Neural cell (in vitro differentiated cells): ENCODE data around the gene CEP128. TPM values are rescaled to one million over a fixed set of nuclear protein-coding genes. Genes with fewer than 3 reads are reported as not detected.

Experiments used
- H2AFZ ChIP-seq: fragments of 200-600, 300-800 bp; sonication (generic), shearing (Covaris generic); 2 replicates; pipeline ENCODE4 v1.6.0; 2014; ENCODE audit warnings: low read depth, mild to moderate bottlenecking, antibody characterized with exemption, low read length, moderate library complexity
- H3F3A ChIP-seq: fragments of 200-600 bp; shearing (Covaris generic); 2 replicates; pipeline ENCODE4 v1.6.1; 2016; ENCODE audit warnings: mild to moderate bottlenecking, moderate library complexity, mixed read lengths, antibody characterized with exemption, low read length; ENCODE audit not compliant: insufficient read depth, poor library complexity, severe bottlenecking
- H3K27ac ChIP-seq: fragments of 200-600, 300-800 bp; sonication (generic), shearing (Covaris generic); 2 replicates; pipeline ENCODE4 v1.5.1; 2014; ENCODE audit warnings: mild to moderate bottlenecking, low read length, moderate library complexity
- H3K27me3 ChIP-seq: fragments of 300-800, 200-600 bp; sonication (generic), shearing (Covaris generic); 2 replicates; pipeline ENCODE4 v1.6.0; 2014; ENCODE audit warnings: mild to moderate bottlenecking, low read depth, low read length, moderate library complexity; ENCODE audit not compliant: insufficient read depth
- H3K36me3 ChIP-seq: fragments of 300-800, 200-600 bp; sonication (generic), shearing (Covaris generic); 2 replicates; pipeline ENCODE4 v1.5.1; 2014; ENCODE audit warnings: mild to moderate bottlenecking, antibody characterized with exemption, low read length, moderate library complexity; ENCODE audit not compliant: insufficient read depth
- H3K4me2 ChIP-seq: fragments of 300-800, 200-600 bp; sonication (generic), shearing (Covaris generic); 2 replicates; pipeline ENCODE4 v1.6.0; 2014; ENCODE audit warnings: mild to moderate bottlenecking, low read length
- H3K4me3 ChIP-seq: fragments of 300-800, 200-600 bp; sonication (generic), shearing (Covaris generic); 2 replicates; pipeline ENCODE4 v1.5.1; 2014; ENCODE audit warnings: mild to moderate bottlenecking, low read length, moderate library complexity
- H3K79me2 ChIP-seq: fragments of 200-600 bp; shearing (Covaris generic); replicated peaks from 2 replicates; pipeline ENCODE4 v1.6.0; 2014; ENCODE audit warnings: mild to moderate bottlenecking, low read length, moderate library complexity; ENCODE audit not compliant: insufficient read depth
- H3K9ac ChIP-seq: fragments of 300-800, 200-600 bp; sonication (generic), shearing (Covaris generic); 2 replicates; pipeline ENCODE4 v1.6.1; 2016; ENCODE audit warnings: mild to moderate bottlenecking, low read length, mixed read lengths
- H3K9me2 ChIP-seq: fragments of 200-600 bp; shearing (Covaris generic); 2 replicates; pipeline ENCODE4 v1.6.1; 2016; ENCODE audit warnings: mild to moderate bottlenecking, low read length, mixed read lengths; ENCODE audit not compliant: insufficient read depth
- H3K9me3 ChIP-seq: fragments of 200-600, 300-800 bp; sonication (generic), shearing (Covaris generic); 2 replicates; pipeline ENCODE4 v1.6.1; 2016; ENCODE audit warnings: mild to moderate bottlenecking, mixed run types, low read length, moderate library complexity, mixed read lengths
- H4K20me1 ChIP-seq: fragments of 200-600 bp; shearing (Covaris generic); 2 replicates; pipeline ENCODE4 v1.6.1; 2016; ENCODE audit warnings: mild to moderate bottlenecking, mixed run types; ENCODE audit not compliant: insufficient read depth
- EP300 ChIP-seq: fragments of 450-650 bp; conservative IDR thresholded peaks from 2 replicates; pipeline ENCODE4 v1.6.1; 2014; ENCODE audit warnings: antibody characterized with exemption, mild to moderate bottlenecking, moderate library complexity; ENCODE audit not compliant: poor library complexity, severe bottlenecking
- EZH2 ChIP-seq: fragments of 200-600, 300-800 bp; shearing (Covaris generic), sonication (generic); IDR thresholded peaks from 2 replicates; pipeline ENCODE4 v1.6.1; 2014; ENCODE audit warnings: antibody characterized with exemption, low read length, borderline replicate concordance, mild to moderate bottlenecking; ENCODE audit not compliant: insufficient read depth, poor library complexity, severe bottlenecking
- MXI1 ChIP-seq: fragments of 450-650 bp; conservative IDR thresholded peaks from 2 replicates; pipeline ENCODE4 v1.6.1; 2014; ENCODE audit warnings: antibody characterized with exemption, mild to moderate bottlenecking; ENCODE audit not compliant: poor library complexity, severe bottlenecking
- POLR2AphosphoS5 ChIP-seq: IDR thresholded peaks from 2 replicates; pipeline ENCODE4 v1.6.1; 2012
- RAD21 ChIP-seq: fragments of 450-650 bp; conservative IDR thresholded peaks from 2 replicates; pipeline ENCODE4 v1.6.1; 2014; ENCODE audit warnings: antibody characterized with exemption, mild to moderate bottlenecking, moderate library complexity
- REST ChIP-seq: IDR thresholded peaks from 2 replicates; pipeline ENCODE4 v1.6.1; 2012; ENCODE audit warnings: borderline replicate concordance
- SMC3 ChIP-seq: fragments of 450-650 bp; conservative IDR thresholded peaks from 2 replicates; pipeline ENCODE4 v1.6.1; 2014; ENCODE audit warnings: antibody characterized with exemption, mild to moderate bottlenecking, moderate library complexity; ENCODE audit not compliant: poor library complexity
- TAF1 ChIP-seq: IDR thresholded peaks from 2 replicates; pipeline ENCODE4 v1.6.1; 2012; ENCODE audit warnings: low read depth
- polyA plus RNA-seq: library from polyadenylated mRNA; depleted of rRNA; stranded (reverse); fragments of >200 nt; gene quantifications from 2 replicates; pipeline ENCODE4 v1.2.3, GENCODE V29; 2014
- TF ChIP-seq, protein P1 (sequence below): fragments of 450-650 bp; IDR thresholded peaks from 2 replicates; pipeline ENCODE4 v1.5.1; 2014; ENCODE audit warnings: antibody characterized with exemption, mild to moderate bottlenecking, moderate library complexity; ENCODE audit not compliant: poor library complexity, severe bottlenecking

The CEP128 gene
- polyA plus RNA-seq, 1 donor from 2014 or later = 5.5 TPM

GRCh38 chr14:80699861-80700260 lies 241.7 kb downstream of the CEP128 start:
- Histone ChIP-seq H3K27me3 (no peaks in the 10 kb centered on the region), H3K9ac (no peak overlapping the region), H3K9me3 (no peaks in the 10 kb centered on the region), H3K79me2 (no peaks in the 10 kb centered on the region), H3K4me2 (no peak overlapping the region), H3K4me3 (no peak overlapping the region), H2AFZ (no peak overlapping the region), H3F3A (no peaks in the 10 kb centered on the region), H3K9me2 (no peaks in the 10 kb centered on the region), H3K27ac (peak overlapping the region; percentile 71), H4K20me1 (no peaks in the 10 kb centered on the region), H3K36me3 (no peaks in the 10 kb centered on the region)
- TF ChIP-seq MXI1 (no peak), POLR2AphosphoS5 (no peak), EP300 (no peak), RAD21 (no peak), REST (no peak), EZH2 (no peak), TAF1 (no peak), SMC3 (no peak)
- TF ChIP-seq, protein P1, sequence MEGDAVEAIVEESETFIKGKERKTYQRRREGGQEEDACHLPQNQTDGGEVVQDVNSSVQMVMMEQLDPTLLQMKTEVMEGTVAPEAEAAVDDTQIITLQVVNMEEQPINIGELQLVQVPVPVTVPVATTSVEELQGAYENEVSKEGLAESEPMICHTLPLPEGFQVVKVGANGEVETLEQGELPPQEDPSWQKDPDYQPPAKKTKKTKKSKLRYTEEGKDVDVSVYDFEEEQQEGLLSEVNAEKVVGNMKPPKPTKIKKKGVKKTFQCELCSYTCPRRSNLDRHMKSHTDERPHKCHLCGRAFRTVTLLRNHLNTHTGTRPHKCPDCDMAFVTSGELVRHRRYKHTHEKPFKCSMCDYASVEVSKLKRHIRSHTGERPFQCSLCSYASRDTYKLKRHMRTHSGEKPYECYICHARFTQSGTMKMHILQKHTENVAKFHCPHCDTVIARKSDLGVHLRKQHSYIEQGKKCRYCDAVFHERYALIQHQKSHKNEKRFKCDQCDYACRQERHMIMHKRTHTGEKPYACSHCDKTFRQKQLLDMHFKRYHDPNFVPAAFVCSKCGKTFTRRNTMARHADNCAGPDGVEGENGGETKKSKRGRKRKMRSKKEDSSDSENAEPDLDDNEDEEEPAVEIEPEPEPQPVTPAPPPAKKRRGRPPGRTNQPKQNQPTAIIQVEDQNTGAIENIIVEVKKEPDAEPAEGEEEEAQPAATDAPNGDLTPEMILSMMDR = no peak

DNA sequence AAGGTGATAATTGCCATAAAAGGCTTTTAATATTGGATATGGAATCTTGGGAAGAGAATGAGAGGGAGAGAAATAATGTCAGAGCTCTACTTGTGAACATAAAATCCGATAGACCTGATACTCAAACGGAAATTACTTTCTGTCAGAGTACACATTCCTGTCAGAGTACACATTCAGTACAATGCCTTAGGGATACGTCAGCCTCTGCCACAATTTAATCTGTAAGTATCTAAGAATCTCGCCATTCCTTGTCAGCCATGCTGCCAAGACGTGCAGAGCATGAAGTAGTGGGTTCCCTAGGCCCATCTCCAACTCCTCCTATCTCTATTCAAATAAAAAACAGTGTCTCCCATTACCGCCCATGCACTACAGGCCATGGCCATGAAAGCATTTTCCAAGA lies 242.6 kb downstream of the CEP128 start:
- Histone ChIP-seq H3K9ac (no peak overlapping the region), H3F3A (no peaks in the 10 kb centered on the region), H3K79me2 (no peaks in the 10 kb centered on the region), H3K27me3 (no peaks in the 10 kb centered on the region), H3K4me2 (peak overlapping the region; percentile 41), H3K36me3 (no peaks in the 10 kb centered on the region), H3K4me3 (peak overlapping the region; percentile 20), H4K20me1 (no peaks in the 10 kb centered on the region), H3K27ac (peak overlapping the region; percentile 71), H3K9me2 (no peaks in the 10 kb centered on the region), H3K9me3 (no peaks in the 10 kb centered on the region), H2AFZ (no peak overlapping the region)
- TF ChIP-seq, protein P1 = no peak
- TF ChIP-seq MXI1 = no peak
- no peak for TF ChIP-seq SMC3
- peak; percentile 75 for TF ChIP-seq POLR2AphosphoS5
- no peak for TF ChIP-seq RAD21
- peak; percentile 81 for TF ChIP-seq EP300
- peak; percentile 73 for TF ChIP-seq REST
- no peak for TF ChIP-seq TAF1
- no peak for TF ChIP-seq EZH2
